ENCODE measurements around the gene CDH2.

DNA sequence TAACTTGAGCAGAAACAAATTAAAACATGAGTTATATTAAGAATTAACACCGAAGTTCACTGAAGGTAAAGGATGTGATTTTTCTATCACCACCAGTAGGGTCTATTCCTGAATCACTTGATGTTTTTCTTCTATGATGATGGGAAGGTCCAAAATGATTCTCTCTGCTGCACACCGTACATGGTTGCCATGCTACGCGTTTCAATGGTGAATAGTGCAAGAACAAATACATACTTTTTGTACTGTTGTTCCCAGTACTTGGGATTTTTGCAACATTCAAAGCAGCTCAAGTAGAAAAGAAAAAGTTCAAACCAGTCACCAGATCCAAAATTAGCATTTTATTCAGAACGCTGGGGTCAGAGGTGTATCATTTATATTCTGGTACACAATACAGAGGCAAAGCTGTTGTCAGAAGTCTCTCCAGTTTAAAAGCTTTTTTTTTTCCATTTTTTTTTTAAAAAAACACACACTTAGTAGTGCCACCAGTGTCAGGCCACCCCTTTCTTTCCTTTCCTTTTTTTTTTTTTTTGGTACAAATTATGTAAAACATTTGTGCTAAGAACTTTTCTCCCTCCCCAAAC is 226.2 kb downstream of the CDH2 start:
- TF ChIP-seq EZH2 (IDR thresholded peaks at IDR 0.05) (no peak), POLR2AphosphoS5 (IDR thresholded peaks at IDR 0.05; ENCODE audit: borderline replicate concordance, low read depth, low read length) (no peak), FOXP2 (optimal IDR thresholded peaks at IDR 0.05; ENCODE audit: control extremely low read depth, extremely low read length, insufficient read depth) (no peak)

All from SK-N-MC (cell line).